GM23248 (cell line): ENCODE measurements around the gene WDR88. TPM values are rescaled to one million over a fixed set of nuclear protein-coding genes. Genes with fewer than 3 reads are reported as not detected.

Source experiments
- DNase-seq: peaks from one replicate; pipeline ENCODE4 v3.0.0-alpha.2; 2015
- H2AFZ ChIP-seq: fragments of 200-600 bp; sonication (generic); 2 replicates; pipeline ENCODE4 v1.6.1; 2016; ENCODE audit warnings: antibody characterized with exemption
- H3F3A ChIP-seq: fragments of 200-600 bp; sonication (generic); 2 replicates; pipeline ENCODE4 v1.6.1; 2016; ENCODE audit warnings: mild to moderate bottlenecking, antibody characterized with exemption, mixed run types; ENCODE audit not compliant: insufficient read depth
- H3K27ac ChIP-seq: fragments of 200-600 bp; sonication (generic); 2 replicates; pipeline ENCODE4 v1.5.1; 2016; ENCODE audit warnings: mild to moderate bottlenecking
- H3K27me3 ChIP-seq: fragments of 200-600 bp; sonication (generic); replicated peaks from 2 replicates; pipeline ENCODE4 v1.6.1; 2016; ENCODE audit warnings: mild to moderate bottlenecking; ENCODE audit not compliant: insufficient read depth
- H3K36me3 ChIP-seq: fragments of 200-600 bp; sonication (generic); 2 replicates; pipeline ENCODE4 v1.6.1; 2016; ENCODE audit warnings: low read depth, mild to moderate bottlenecking
- H3K4me1 ChIP-seq: fragments of 200-600 bp; sonication (generic); 2 replicates; pipeline ENCODE4 v1.6.1; 2016; ENCODE audit warnings: mild to moderate bottlenecking; ENCODE audit not compliant: insufficient read depth
- H3K4me2 ChIP-seq: fragments of 200-600 bp; sonication (generic); one replicate; pipeline ENCODE4 v1.6.1; 2016; ENCODE audit warnings: mild to moderate bottlenecking; ENCODE audit not compliant: unreplicated experiment
- H3K4me3 ChIP-seq: fragments of 200-600 bp; sonication (generic); 2 replicates; pipeline ENCODE4 v1.5.1; 2016; ENCODE audit warnings: mild to moderate bottlenecking
- H3K79me2 ChIP-seq: fragments of 200-600 bp; sonication (generic); 2 replicates; pipeline ENCODE4 v1.6.1; 2016; ENCODE audit warnings: mild to moderate bottlenecking; ENCODE audit not compliant: insufficient read depth
- H3K9ac ChIP-seq: fragments of 200-600 bp; sonication (generic); 2 replicates; pipeline ENCODE4 v1.6.1; 2016; ENCODE audit warnings: mild to moderate bottlenecking
- H3K9me2 ChIP-seq: fragments of 200-600 bp; sonication (generic); 2 replicates; pipeline ENCODE4 v1.6.1; 2016; ENCODE audit warnings: mixed run types, mild to moderate bottlenecking, moderate library complexity; ENCODE audit not compliant: insufficient read depth
- H3K9me3 ChIP-seq: fragments of 200-600 bp; sonication (generic); one replicate; pipeline ENCODE4 v1.6.1; 2017; ENCODE audit warnings: low read depth
- H4K20me1 ChIP-seq: fragments of 200-600 bp; sonication (generic); 2 replicates; pipeline ENCODE4 v1.6.0; 2016; ENCODE audit not compliant: insufficient read depth
- EZH2 ChIP-seq: fragments of 200-600 bp; sonication (generic); IDR thresholded peaks from 2 replicates; pipeline ENCODE4 v1.6.1; 2018; ENCODE audit warnings: antibody characterized with exemption, mild to moderate bottlenecking; ENCODE audit not compliant: insufficient read depth, poor library complexity, severe bottlenecking
- EZH2phosphoT487 ChIP-seq: fragments of 200-600 bp; sonication (generic); IDR thresholded peaks from 2 replicates; pipeline ENCODE4 v1.6.1; 2018; ENCODE audit warnings: antibody characterized with exemption, moderate library complexity, mild to moderate bottlenecking, low read depth; ENCODE audit not compliant: insufficient read depth
- WGBS, 2 experiments: methylation state at CpG; one replicate each; pipeline ENCODE4 v1.1.6; 2015 to 2017; ENCODE audit warnings: low lambda C conversion rate in 2 of 2, low coverage in 1 of 2; ENCODE audit errors: missing lambda C conversion rate in 2 of 2; 5-methylcytosine and 5-hydroxymethylcytosine counted together
- in situ Hi-C: fragments of 300-500 bp; cut with MboI; formaldehyde crosslinking; loops from 2 replicates; pipeline ENCODE4 v1.15.0; 2020
- polyA plus RNA-seq: library from polyadenylated mRNA; unstranded; fragments of >200 nt; fragmentation: Nextera tagmentation; extraction: Ambion mirVana; gene quantifications from 2 replicates; pipeline ENCODE4 v1.2.1, GENCODE V29; 2016
- total RNA-seq: library from RNA; depleted of rRNA; stranded (reverse); fragments of >200 nt; shearing (Covaris generic); gene quantifications from 2 replicates; pipeline ENCODE4 v1.2.3, GENCODE V29; 2014

Gene WDR88
- total and polyA plus RNA-seq, 2 experiments from 2014 or later: 0.10 TPM; not detected in 1

- Histone ChIP-seq H4K20me1 (no peaks in the 10 kb centered on the region), H2AFZ (no peak overlapping the region), H3F3A (no peaks in the 10 kb centered on the region), H3K4me3 (no peak overlapping the region), H3K36me3 (peaks cover 19% of the 10 kb centered on the region; the same call in 1 of the 2 replicates), H3K4me1 (no peaks in the 10 kb centered on the region), H3K27ac (no peak overlapping the region), H3K27me3 (no peaks in the 10 kb centered on the region), H3K9ac (no peak overlapping the region), H3K9me2 (no peaks in the 10 kb centered on the region), H3K9me3 (no peaks in the 10 kb centered on the region), H3K4me2 (no peak overlapping the region), H3K79me2 (no peaks in the 10 kb centered on the region)
- 79 to 87% methylated on average over 3 of the region's 3 CpGs for WGBS, 2 experiments
- in situ Hi-C loops: no loop called here
- no peak for DNase-seq
- TF ChIP-seq EZH2phosphoT487 (no peak), EZH2 (no peak)
Measured at GRCh38 chr19:33090179-33090578, 41.7 kb upstream of the WDR88 start.

- Histone ChIP-seq H3K9ac (no peak overlapping the region), H3F3A (no peaks in the 10 kb centered on the region), H3K4me2 (no peak overlapping the region), H3K27ac (no peak overlapping the region), H3K4me3 (no peak overlapping the region), H3K9me2 (no peaks in the 10 kb centered on the region), H3K36me3 (peaks cover 32% of the 10 kb centered on the region; the same call in 1 of the 2 replicates), H4K20me1 (no peaks in the 10 kb centered on the region), H3K4me1 (no peaks in the 10 kb centered on the region), H2AFZ (no peak overlapping the region), H3K9me3 (no peaks in the 10 kb centered on the region), H3K27me3 (no peaks in the 10 kb centered on the region), H3K79me2 (no peaks in the 10 kb centered on the region)
- DNase-seq: no peak
- in situ Hi-C loops: no loop called here
- 91 to 92% methylated on average over 11 of the region's 11 CpGs for WGBS, 2 experiments
- TF ChIP-seq EZH2phosphoT487: no peak
- TF ChIP-seq EZH2: no peak
Measured at GRCh38 chr19:33093420-33094210, 38.3 kb upstream of the WDR88 start.

DNA sequence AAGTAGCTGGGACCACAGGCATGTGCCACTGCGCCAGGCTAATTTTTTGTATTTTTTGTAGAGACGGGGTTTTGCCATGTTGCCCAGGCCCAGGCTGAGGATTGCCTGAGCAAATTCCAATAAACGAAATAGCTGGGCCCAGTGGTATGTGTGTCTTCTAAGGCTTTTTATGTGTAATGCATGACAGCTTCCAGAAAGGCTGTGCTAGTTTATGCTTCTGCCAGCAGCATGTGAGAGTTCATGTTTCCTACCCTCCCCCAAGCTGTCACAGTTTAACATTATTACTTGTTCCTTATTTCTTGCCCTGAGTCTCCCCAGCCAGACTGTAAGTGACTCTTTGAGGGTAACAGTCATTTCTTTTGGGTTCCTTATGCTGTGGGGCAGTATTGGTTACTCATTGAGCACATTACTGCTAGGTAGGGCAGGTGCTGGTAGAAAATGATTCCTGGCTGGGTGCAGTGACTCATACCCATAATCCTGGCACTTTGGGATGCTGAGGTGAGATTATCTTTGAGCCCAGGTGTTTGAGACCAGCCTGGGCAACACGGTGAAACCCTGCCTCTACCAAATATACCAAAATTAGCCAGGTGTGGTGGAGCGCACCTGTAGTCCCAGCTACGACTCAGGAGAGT lies 37.4 kb upstream of the WDR88 start:
- no peak for DNase-seq
- no peaks in the 10 kb centered on the region for H4K20me1 ChIP-seq
- H3K4me3 ChIP-seq: no peak overlapping the region
- H3K4me1 ChIP-seq: no peaks in the 10 kb centered on the region
- no peak overlapping the region for H3K9ac ChIP-seq
- H3K27ac ChIP-seq: no peak overlapping the region
- WGBS, 2 experiments: 86 to 88% methylated on average over 6 of the region's 6 CpGs
- in situ Hi-C loops: no loop called here
- no peaks in the 10 kb centered on the region for H3K9me3 ChIP-seq
- peaks cover 28% of the 10 kb centered on the region; the same call in 1 of the 2 replicates for H3K36me3 ChIP-seq
- H3K79me2 ChIP-seq: no peaks in the 10 kb centered on the region
- H3K9me2 ChIP-seq: no peaks in the 10 kb centered on the region
- no peaks in the 10 kb centered on the region for H3F3A ChIP-seq
- H2AFZ ChIP-seq: no peak overlapping the region
- TF ChIP-seq EZH2phosphoT487 (no peak), EZH2 (no peak)
- no peak overlapping the region for H3K4me2 ChIP-seq
- no peaks in the 10 kb centered on the region for H3K27me3 ChIP-seq

GRCh38 chr19:33096005-33096404 lies 35.9 kb upstream of the WDR88 start:
- no peaks in the 10 kb centered on the region for H3K4me1 ChIP-seq
- no peak overlapping the region for H3K9ac ChIP-seq
- no peak overlapping the region for H3K4me3 ChIP-seq
- WGBS, 2 experiments: 85 to 90% methylated on average over 4 of the region's 4 CpGs
- H3K27ac ChIP-seq: no peak overlapping the region
- H3K27me3 ChIP-seq: no peaks in the 10 kb centered on the region
- no peak for DNase-seq
- H3K4me2 ChIP-seq: no peak overlapping the region
- H2AFZ ChIP-seq: no peak overlapping the region
- in situ Hi-C loops: no loop called here
- no peaks in the 10 kb centered on the region for H3K9me2 ChIP-seq
- no peak for TF ChIP-seq EZH2phosphoT487
- TF ChIP-seq EZH2: no peak
- H3K79me2 ChIP-seq: no peaks in the 10 kb centered on the region
- no peaks in the 10 kb centered on the region for H3F3A ChIP-seq
- H3K9me3 ChIP-seq: no peaks in the 10 kb centered on the region
- no peaks in the 10 kb centered on the region for H4K20me1 ChIP-seq
- peaks cover 16% of the 10 kb centered on the region; the same call in 1 of the 2 replicates for H3K36me3 ChIP-seq
